ENCODE data around the gene RAX. TPM values are rescaled to one million over a fixed set of nuclear protein-coding genes. Genes with fewer than 3 reads are reported as not detected.

The RAX gene
- total RNA-seq, result under 0.01 TPM
- polyA plus RNA-seq, result 0.05 TPM
- long read RNA-seq, donor 1, result 0 reads
- long read RNA-seq, donor 2, result 0 reads
- long read RNA-seq, donor 3, result 0 reads
- long read RNA-seq, donor 4, result 0 reads
- long read RNA-seq, donor 5, result 0 reads
- long read RNA-seq, donor 6, result 0 reads
- long read RNA-seq, donor 7, result 0 reads
- long read RNA-seq, donor 8, result 0 reads
- long read RNA-seq, donor 9, result 0 reads
- long read RNA-seq, donor 10, result 0 reads

- Histone ChIP-seq H3K36me3 (ENCODE audit: control insufficient read depth in 2 of 2, insufficient read depth in 2 of 2, low read length in 1 of 2) (no peaks in the 10 kb centered on the region), H3K27me3 (ENCODE audit: control insufficient read depth in 2 of 2, insufficient read depth in 1 of 2, low read length in 1 of 2) (peaks cover 76 to 94% of the 10 kb centered on the region in 2 donors), H3K27ac (ENCODE audit: low read depth in 1 of 2, low read length in 1 of 2) (no peak within 1 kb of the TSS), H3K4me1 (ENCODE audit: control insufficient read depth in 2 of 2, insufficient read depth in 2 of 2, low read length in 2 of 2) (peaks cover 0 to 2% of the 10 kb centered on the region in 2 donors), H3K4me3 (ENCODE audit: low read length in 2 of 2) (peak within 1 kb of the TSS in 1 of 2 donors; percentile 17), H3K9me3 (ENCODE audit: control insufficient read depth in 2 of 2, insufficient read depth in 1 of 2, low read length in 1 of 2) (no peaks in the 10 kb centered on the region)
- WGBS, result 5% methylated on average over 88 of the region's 88 CpGs
- no peak for DNase-seq (ENCODE audit: low read depth in 6 of 9, low spot score in 9 of 9)
These were observed at the start of gene RAX for GRCh38 chr18:59272891-59273758. Gene RAX, minus strand, starts transcription at chr18:59273454. Its CDS starts 248 bp downstream, at chr18:59273206.

- H3K27ac ChIP-seq (ENCODE audit: low read depth in 1 of 2, low read length in 1 of 2), result no peak within 1 kb of the TSS
- no peak within 1 kb of the TSS for H3K4me3 ChIP-seq (ENCODE audit: low read length in 2 of 2)
- H3K9me3 ChIP-seq (ENCODE audit: control insufficient read depth in 2 of 2, insufficient read depth in 1 of 2, low read length in 1 of 2), result no peaks in the 10 kb centered on the region
- H3K36me3 ChIP-seq (ENCODE audit: control insufficient read depth in 2 of 2, insufficient read depth in 2 of 2, low read length in 1 of 2), result no peaks in the 10 kb centered on the region
- DNase-seq (ENCODE audit: low read depth in 6 of 9, low spot score in 9 of 9), result no peak
- H3K4me1 ChIP-seq (ENCODE audit: control insufficient read depth in 2 of 2, insufficient read depth in 2 of 2, low read length in 2 of 2), result no peaks in the 10 kb centered on the region
- no peaks in the 10 kb centered on the region for H3K27me3 ChIP-seq (ENCODE audit: control insufficient read depth in 2 of 2, insufficient read depth in 1 of 2, low read length in 1 of 2)
- 97% methylated on average over 4 of the region's 4 CpGs for WGBS
These were observed 45.3 kb upstream of the RAX start, which contains the start of gene CPLX4 for GRCh38 chr18:59318460-59319050. Gene CPLX4, minus strand, starts transcription at chr18:59318649. Its CDS starts 187 bp downstream, at chr18:59318462.

GRCh38 chr18:59311631-59312030 lies 38.4 kb upstream of the RAX start:
- DNase-seq (ENCODE audit: low read depth in 6 of 9, low spot score in 9 of 9), result no peak
- H3K27ac ChIP-seq (ENCODE audit: low read depth in 1 of 2, low read length in 1 of 2), result no peak overlapping the region
- H3K4me1 ChIP-seq (ENCODE audit: control insufficient read depth in 2 of 2, insufficient read depth in 2 of 2, low read length in 2 of 2), result peaks cover 0 to 3% of the 10 kb centered on the region in 2 donors
- peaks cover 18 to 48% of the 10 kb centered on the region in 2 donors for H3K27me3 ChIP-seq (ENCODE audit: control insufficient read depth in 2 of 2, insufficient read depth in 1 of 2, low read length in 1 of 2)
- H3K36me3 ChIP-seq (ENCODE audit: control insufficient read depth in 2 of 2, insufficient read depth in 2 of 2, low read length in 1 of 2), result no peaks in the 10 kb centered on the region
- H3K4me3 ChIP-seq (ENCODE audit: low read length in 2 of 2), result no peak overlapping the region
- no peaks in the 10 kb centered on the region for H3K9me3 ChIP-seq (ENCODE audit: control insufficient read depth in 2 of 2, insufficient read depth in 1 of 2, low read length in 1 of 2)
- WGBS, result 92% methylated on average over 7 of the region's 7 CpGs

GRCh38 chr18:59308938-59309260 lies 35.6 kb upstream of the RAX start:
- H3K27me3 ChIP-seq (ENCODE audit: control insufficient read depth in 2 of 2, insufficient read depth in 1 of 2, low read length in 1 of 2), result peaks cover 18 to 51% of the 10 kb centered on the region in 2 donors

GRCh38 chr18:59308248-59308937 lies 35.1 kb upstream of the RAX start:
- DNase-seq (ENCODE audit: low read depth in 6 of 9, low spot score in 9 of 9), result peak; percentile 5 to 68 (median 32)
- peak overlapping the region in 1 of 2 donors; percentile 21 for H3K4me3 ChIP-seq (ENCODE audit: low read length in 2 of 2)
- H3K9me3 ChIP-seq (ENCODE audit: control insufficient read depth in 2 of 2, insufficient read depth in 1 of 2, low read length in 1 of 2), result no peaks in the 10 kb centered on the region
- 4% methylated on average over 46 of the region's 46 CpGs for WGBS
- H3K27me3 ChIP-seq (ENCODE audit: control insufficient read depth in 2 of 2, insufficient read depth in 1 of 2, low read length in 1 of 2), result peaks cover 18 to 56% of the 10 kb centered on the region in 2 donors
- H3K4me1 ChIP-seq (ENCODE audit: control insufficient read depth in 2 of 2, insufficient read depth in 2 of 2, low read length in 2 of 2), result peaks cover 0 to 3% of the 10 kb centered on the region in 2 donors
- H3K36me3 ChIP-seq (ENCODE audit: control insufficient read depth in 2 of 2, insufficient read depth in 2 of 2, low read length in 1 of 2), result no peaks in the 10 kb centered on the region
- no peak overlapping the region for H3K27ac ChIP-seq (ENCODE audit: low read depth in 1 of 2, low read length in 1 of 2)

More at GRCh38 chr18:59308938-59309260, 35.6 kb upstream of the RAX start:
- no peaks in the 10 kb centered on the region for H3K9me3 ChIP-seq (ENCODE audit: control insufficient read depth in 2 of 2, insufficient read depth in 1 of 2, low read length in 1 of 2)
- WGBS, result 26% methylated on average over 5 of the region's 5 CpGs
- H3K27ac ChIP-seq (ENCODE audit: low read depth in 1 of 2, low read length in 1 of 2), result no peak overlapping the region
- DNase-seq (ENCODE audit: low read depth in 6 of 9, low spot score in 9 of 9), result no peak
- peak overlapping the region in 1 of 2 donors; percentile 21 for H3K4me3 ChIP-seq (ENCODE audit: low read length in 2 of 2)
- peaks cover 0 to 3% of the 10 kb centered on the region in 2 donors for H3K4me1 ChIP-seq (ENCODE audit: control insufficient read depth in 2 of 2, insufficient read depth in 2 of 2, low read length in 2 of 2)
- H3K36me3 ChIP-seq (ENCODE audit: control insufficient read depth in 2 of 2, insufficient read depth in 2 of 2, low read length in 1 of 2), result no peaks in the 10 kb centered on the region

GRCh38 chr18:59306640-59307039 lies 33.4 kb upstream of the RAX start:
- Histone ChIP-seq H3K4me1 (ENCODE audit: control insufficient read depth in 2 of 2, insufficient read depth in 2 of 2, low read length in 2 of 2) (peaks cover 0 to 3% of the 10 kb centered on the region in 2 donors), H3K9me3 (ENCODE audit: control insufficient read depth in 2 of 2, insufficient read depth in 1 of 2, low read length in 1 of 2) (no peaks in the 10 kb centered on the region), H3K36me3 (ENCODE audit: control insufficient read depth in 2 of 2, insufficient read depth in 2 of 2, low read length in 1 of 2) (no peaks in the 10 kb centered on the region), H3K27me3 (ENCODE audit: control insufficient read depth in 2 of 2, insufficient read depth in 1 of 2, low read length in 1 of 2) (peaks cover 18 to 55% of the 10 kb centered on the region in 2 donors), H3K4me3 (ENCODE audit: low read length in 2 of 2) (no peak overlapping the region), H3K27ac (ENCODE audit: low read depth in 1 of 2, low read length in 1 of 2) (no peak overlapping the region)
- no peak for DNase-seq (ENCODE audit: low read depth in 6 of 9, low spot score in 9 of 9)
- WGBS, result 94% methylated on average over 6 of the region's 6 CpGs

- Histone ChIP-seq H3K9me3 (ENCODE audit: control insufficient read depth in 2 of 2, insufficient read depth in 1 of 2, low read length in 1 of 2) (no peaks in the 10 kb centered on the region), H3K27ac (ENCODE audit: low read depth in 1 of 2, low read length in 1 of 2) (no peak overlapping the region), H3K36me3 (ENCODE audit: control insufficient read depth in 2 of 2, insufficient read depth in 2 of 2, low read length in 1 of 2) (no peaks in the 10 kb centered on the region), H3K4me3 (ENCODE audit: low read length in 2 of 2) (no peak overlapping the region), H3K27me3 (ENCODE audit: control insufficient read depth in 2 of 2, insufficient read depth in 1 of 2, low read length in 1 of 2) (peaks cover 18 to 48% of the 10 kb centered on the region in 2 donors), H3K4me1 (ENCODE audit: control insufficient read depth in 2 of 2, insufficient read depth in 2 of 2, low read length in 2 of 2) (peaks cover 0 to 3% of the 10 kb centered on the region in 2 donors)
- WGBS, result 69% methylated on average over 4 of the region's 4 CpGs
- no peak for DNase-seq (ENCODE audit: low read depth in 6 of 9, low spot score in 9 of 9)
These were observed 32.0 kb upstream of the RAX start for GRCh38 chr18:59305295-59305694.

GRCh38 chr18:59303656-59304195 lies 30.5 kb upstream of the RAX start:
- H3K4me1 ChIP-seq (ENCODE audit: control insufficient read depth in 2 of 2, insufficient read depth in 2 of 2, low read length in 2 of 2), result peaks cover 0 to 3% of the 10 kb centered on the region in 2 donors
- H3K4me3 ChIP-seq (ENCODE audit: low read length in 2 of 2), result no peak overlapping the region
- 80% methylated on average over 9 of the region's 9 CpGs for WGBS
- DNase-seq (ENCODE audit: low read depth in 6 of 9, low spot score in 9 of 9), result no peak
- H3K27me3 ChIP-seq (ENCODE audit: control insufficient read depth in 2 of 2, insufficient read depth in 1 of 2, low read length in 1 of 2), result peaks cover 9 to 34% of the 10 kb centered on the region in 2 donors
- no peak overlapping the region for H3K27ac ChIP-seq (ENCODE audit: low read depth in 1 of 2, low read length in 1 of 2)
- H3K9me3 ChIP-seq (ENCODE audit: control insufficient read depth in 2 of 2, insufficient read depth in 1 of 2, low read length in 1 of 2), result no peaks in the 10 kb centered on the region
- no peaks in the 10 kb centered on the region for H3K36me3 ChIP-seq (ENCODE audit: control insufficient read depth in 2 of 2, insufficient read depth in 2 of 2, low read length in 1 of 2)

All from thymus (tissue), 14 donors.